Superior temporal gyrus (tissue), 1 donor: ENCODE measurements around the gene CEP170.
"Not testable (repeated sequence)": the region's sequence is repeated elsewhere in the genome, so short reads cannot be mapped to it uniquely, and the experiment has no call there.

Experiments used
- DNase-seq: peaks from one replicate; pipeline ENCODE4 v3.0.0-alpha.2; 2016; ENCODE audit errors: extremely low spot score

Gene CEP170

DNA sequence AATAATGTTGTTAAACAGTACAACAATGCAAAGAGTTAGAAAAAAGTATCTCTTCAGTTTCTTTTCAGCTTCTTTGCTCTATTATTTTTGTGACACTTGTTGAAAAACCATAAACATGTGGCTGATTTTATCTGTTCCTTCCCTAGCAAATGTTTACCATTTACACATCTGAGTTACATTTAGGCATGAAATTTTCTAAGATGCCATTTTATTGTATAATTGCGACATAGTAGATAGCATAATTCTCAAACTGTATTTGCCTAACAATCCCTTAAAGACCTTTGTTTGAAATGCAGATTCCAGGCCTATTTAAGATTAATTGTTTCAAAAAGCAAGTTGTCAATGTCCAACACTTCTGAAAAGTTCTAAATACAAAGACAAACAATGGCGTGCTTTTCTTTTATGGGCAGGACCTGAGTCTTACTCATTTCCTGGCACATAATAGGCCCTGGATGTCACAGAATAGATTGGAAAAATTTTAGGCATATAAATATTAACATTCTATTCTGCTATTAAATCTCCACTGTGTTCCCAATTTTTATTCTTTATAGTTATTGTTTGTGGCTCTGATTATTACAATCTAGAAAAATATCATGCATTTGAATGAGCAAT, 81.2 kb downstream of the CEP170 start:
- not testable (repeated sequence) for DNase-seq

DNA sequence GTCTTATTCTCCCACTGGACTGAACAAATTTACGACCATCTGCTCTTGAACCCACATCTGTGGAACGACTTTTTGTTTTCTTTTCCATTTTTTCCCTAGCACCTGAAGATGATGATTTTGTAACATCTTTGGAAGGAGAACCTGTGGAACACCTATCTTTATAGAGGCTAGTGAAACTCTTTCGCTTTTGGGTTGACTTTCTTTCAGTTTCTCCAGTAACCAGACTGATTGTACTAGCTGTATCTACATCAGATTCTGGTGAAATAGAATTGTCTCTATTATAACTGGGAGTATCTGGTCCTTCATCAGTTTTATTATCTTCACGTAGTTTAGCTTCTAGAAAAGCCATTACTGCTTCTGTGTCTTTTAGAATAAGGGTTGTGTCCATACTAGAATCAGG, 90.2 kb downstream of the CEP170 start:
- not testable (repeated sequence) for DNase-seq

DNA sequence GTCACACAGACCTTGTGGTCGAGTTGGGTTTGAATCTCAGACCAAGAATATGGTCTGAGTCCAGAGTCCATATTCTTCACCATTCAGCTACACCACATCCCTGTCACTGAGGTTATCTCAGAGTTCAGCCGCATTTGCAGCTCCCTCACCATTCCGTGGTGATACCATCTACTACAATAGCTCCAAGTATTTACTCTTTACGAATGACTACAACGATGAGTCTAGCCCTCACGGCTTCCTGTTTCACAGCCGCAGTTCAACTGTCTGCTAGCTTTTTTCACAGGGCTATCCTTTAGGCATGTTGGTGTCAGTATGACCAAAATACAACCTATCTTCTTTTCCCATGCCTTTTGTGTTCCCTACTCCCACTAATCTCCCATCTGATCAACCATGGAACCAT, 104.2 kb downstream of the CEP170 start:
- DNase-seq = not testable (repeated sequence)

DNA sequence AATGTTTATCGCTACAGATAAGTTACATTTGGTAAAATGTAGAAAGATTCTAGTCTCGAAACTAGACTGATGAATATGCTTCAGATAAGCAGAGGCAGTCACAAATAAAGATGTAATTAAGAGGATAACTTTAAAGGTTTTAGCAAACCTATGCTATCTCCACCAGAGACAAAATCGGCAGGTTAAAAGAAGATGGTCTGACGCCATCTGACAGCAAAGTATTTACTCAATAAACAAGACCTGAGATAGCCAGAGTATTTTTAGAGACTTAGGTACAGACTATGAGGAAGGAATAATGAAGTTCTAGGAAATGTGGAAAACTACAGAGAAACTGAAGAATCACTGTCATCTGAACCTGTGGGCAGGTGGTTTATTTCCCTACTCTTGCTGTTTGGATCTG, 106.0 kb downstream of the CEP170 start:
- DNase-seq = not testable (repeated sequence)

DNA sequence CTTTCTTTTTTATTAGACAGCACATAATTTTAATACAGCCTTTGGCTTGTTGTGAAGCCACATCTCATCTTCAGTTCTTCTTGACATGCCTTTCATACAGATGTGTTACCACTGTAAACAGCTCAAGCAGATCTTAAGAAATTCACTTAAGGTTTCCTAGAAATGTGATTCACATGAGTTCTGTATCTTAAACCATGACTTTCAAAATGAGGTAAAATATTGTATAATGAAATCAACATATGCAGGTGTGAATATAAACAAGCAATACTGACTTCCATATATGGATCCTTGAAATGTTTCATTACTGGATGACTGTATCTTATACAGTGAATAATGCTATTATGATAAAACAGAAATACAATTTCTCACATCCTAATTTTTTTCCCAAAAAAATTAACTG, 107.7 kb downstream of the CEP170 start:
- DNase-seq = not testable (repeated sequence)

DNA sequence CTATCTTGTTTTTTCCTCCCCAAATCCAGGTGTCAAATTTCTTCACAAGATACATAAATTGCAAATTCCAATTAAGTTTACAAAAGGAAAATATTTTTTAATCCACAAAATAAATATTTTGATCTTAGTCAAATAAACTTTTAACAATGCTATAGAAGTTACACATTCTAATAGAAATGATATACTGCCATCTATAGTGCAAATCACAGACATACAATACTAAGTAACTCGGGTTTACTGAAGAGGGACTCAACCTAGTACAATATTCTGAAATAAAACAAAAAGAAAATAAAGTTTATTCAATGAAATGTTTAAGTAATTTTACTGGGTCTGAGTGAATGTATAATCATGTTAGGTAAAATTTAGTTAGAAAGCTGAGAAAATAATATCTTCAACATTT, 114.6 kb downstream of the CEP170 start:
- peak; percentile 28 for DNase-seq

DNA sequence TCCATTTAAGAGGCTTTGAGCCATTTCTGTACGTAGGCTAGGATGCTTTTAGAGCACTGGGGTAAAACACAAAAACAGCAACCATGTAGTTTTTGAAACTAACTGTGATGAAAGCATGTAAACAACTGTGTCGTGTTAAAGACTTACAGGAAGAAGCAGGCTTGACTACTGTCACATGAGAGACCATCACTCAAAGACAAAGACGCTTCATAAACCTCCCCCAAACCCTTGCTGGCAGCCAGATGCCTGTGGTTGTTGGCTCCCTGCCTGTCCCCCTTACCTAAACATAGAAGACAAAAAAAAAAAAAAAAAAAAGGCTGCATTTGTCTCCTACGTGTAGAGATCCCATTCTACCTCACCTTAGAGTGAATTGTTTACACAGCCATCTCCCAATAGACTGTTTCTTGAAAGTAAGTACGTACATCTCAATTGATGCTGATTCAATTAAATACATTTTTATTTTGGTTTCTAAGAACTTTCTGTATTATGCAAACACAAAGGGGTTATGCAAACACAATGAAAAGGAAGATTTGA, 132.1 kb downstream of the CEP170 start:
- not testable (repeated sequence) for DNase-seq

DNA sequence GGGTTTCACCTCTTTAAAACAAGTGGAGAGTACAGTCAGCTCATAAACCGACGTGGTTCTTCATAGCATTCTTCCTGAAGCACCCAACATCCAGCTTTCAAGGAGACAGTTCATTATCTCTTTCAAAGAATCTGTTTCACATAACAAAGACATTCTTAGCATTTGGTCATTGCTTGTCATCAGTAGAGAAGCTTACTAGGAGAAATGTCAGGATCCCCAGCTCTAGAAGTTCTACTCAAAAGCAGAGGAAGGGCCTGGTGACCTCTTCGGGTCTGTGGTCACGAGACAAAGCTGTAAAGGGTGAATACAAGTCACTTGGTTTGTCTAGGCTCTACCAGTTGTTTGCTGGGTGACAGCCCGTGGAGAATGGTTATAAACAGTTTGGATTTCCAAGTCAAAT, 133.1 kb downstream of the CEP170 start:
- not testable (repeated sequence) for DNase-seq

DNA sequence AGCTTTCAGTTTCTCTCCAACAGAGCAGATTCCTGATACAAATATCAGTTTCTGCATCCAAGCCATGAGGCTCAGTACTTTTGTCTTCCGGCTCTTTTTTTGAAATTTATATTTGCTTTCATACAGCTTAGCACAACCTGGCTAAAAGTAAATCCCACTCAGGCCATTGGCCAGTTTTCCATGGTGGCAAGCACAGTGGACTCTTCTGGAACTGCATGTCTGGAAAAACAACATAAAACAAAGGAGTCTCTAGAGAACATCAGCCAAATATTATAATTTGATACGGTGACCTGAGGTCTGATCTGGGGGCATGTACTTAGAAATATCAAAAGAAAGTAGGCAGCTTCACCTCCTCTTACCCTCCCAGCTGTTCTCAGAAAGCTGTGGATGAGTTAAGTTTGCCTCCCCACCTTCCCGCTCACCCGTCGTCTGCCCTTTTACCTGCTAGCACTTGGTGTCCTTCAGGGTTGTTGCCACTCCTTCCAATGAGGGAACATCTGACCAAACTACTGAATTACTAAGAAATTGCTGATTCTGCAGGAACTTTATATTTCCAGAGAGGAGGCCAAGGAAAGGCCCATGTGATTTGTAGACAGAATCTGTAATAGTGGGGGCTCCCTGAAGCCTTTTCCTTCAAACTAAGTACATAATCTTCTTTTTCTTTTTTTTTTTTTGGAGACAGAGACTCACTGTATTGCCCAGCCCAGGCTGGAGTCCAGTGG, 136.3 kb downstream of the CEP170 start:
- not testable (repeated sequence) for DNase-seq

DNA sequence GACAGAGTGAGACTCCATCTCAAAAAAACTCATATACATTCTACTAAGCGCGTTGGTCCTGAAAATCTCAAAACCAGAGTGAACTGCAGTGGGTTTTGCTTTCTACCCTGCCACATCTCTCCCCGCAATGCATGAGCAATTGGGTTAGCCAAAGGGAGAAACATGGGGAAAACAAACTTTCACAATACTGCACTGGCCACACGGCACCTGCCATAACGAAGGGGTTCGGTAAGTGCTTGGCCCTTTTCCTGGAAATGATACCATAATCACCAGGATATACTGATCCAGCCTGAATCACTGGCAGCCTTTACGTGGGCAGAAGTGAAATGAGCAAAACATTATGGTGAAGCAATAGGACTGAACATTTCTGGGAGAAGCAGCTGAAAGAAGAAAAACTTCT, 138.9 kb downstream of the CEP170 start:
- not testable (repeated sequence) for DNase-seq

DNA sequence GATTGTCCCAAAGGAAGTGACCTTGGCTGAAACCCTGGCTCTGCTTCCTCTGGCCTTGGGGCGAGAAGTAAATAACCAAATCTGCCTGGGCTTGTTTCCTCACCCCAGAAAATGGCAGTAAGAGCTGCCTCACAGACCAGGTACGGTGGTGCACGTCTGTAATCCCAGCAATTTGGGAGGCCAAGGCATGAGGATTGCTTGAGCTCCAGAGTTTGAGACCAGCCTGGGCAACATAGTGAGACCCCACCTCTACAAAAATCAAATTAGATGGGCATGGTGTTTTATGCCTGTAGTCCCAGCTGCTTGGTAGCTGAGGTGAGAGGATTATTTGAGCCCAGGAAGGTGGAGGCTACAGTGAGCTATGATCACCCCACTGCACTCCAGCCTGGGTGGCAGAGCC, 140.3 kb downstream of the CEP170 start:
- DNase-seq = not testable (repeated sequence)

DNA sequence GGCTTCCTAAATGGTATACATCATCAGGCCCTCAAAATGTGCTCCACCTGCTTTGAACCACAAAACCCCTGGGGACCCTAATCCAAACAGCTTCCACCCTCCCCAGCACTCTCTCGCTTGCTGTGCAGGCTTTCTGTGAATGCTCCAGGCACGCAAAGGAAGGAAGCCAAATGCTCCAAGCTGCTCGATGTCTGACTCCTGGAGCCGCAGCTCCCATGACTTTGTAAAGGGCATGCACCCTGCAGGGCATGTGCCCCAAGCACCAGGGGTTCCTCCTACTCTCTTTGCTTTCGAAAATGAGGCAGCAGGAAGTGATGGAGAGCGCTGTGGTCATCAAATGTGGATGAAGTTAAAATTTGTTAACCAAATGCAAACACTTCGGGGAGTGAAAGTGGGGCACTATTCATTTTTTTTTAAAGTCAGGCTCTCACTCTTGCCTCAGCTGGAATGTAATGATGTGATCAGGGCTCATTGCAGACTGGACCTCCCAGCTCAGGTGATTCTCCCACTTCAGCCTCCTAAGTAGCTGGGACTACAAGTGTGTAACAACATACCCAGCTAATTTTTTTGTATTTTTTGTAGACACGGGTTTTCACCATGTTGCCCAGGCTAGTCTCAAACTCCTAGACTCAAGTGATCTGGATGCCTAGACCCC, 140.9 kb downstream of the CEP170 start:
- DNase-seq = not testable (repeated sequence)

DNA sequence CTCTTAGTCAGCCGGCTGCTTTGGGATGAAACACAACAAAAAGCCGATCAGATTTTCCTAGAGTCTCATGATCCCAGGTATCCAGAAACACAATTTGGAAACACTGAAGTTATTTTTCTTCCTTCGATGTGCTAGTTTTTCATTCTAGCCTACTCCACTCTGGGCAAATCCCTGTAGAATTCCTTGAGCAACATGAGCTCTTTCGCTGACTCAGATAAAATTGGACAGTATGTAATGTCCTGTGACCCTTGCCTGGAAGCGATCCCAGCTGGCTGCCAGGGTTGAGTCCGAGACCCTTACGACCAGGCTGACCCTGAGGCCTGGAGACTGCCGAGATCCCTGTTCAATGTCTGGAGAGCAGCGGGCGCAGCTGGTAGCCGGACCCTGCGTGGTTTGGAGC, 147.9 kb downstream of the CEP170 start:
- DNase-seq = not testable (repeated sequence)

DNA sequence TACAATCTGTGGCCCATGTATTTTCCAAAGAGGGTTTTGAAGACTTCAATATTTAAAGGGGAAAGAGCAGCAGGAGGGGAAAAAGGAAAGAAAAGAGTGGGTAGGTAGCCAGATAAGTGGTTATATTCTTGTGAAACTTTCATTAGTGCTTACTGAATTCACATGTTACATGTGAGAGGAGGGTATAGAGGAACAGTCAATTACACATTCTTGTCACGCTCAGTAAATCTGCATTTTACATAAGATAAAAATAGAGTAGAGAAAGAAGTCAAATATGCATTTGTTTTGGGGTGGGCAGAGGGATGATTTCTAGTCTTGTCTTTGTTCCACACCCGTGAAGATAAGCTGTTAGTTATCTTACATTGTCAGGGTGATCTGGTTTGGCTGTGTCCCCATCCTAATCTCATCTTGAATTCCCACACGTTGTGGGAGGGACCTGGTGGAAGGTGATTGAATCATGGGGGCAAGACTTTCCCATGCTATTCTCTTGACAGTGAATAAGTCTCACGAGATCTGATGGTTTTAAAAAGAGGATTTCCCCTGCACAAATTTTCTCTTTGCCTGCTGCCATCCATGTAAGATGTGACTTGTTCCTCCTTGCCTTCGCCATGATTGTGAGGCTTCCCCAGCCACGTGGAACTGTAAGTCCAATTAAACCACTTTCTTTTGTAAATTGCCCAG, 149.3 kb downstream of the CEP170 start:
- DNase-seq = not testable (repeated sequence)

DNA sequence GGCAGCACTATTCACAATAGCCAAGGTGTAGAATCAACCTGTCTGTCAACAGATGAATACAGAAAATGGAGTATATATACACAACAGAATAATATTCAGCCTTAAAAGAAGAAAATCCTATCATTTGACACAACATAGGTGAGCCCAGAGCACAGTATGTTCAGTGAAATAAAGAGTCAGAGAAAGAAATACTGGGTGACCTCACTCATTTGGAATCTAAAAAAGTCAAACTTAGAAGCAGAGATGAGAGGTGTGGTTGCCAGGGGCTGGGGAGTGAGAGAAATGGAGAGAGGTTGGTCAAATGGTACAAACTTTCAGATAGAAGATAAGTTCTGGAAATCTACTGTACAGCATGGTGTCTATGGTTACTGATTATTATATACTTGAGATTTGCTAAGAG, 150.0 kb downstream of the CEP170 start:
- not testable (repeated sequence) for DNase-seq

DNA sequence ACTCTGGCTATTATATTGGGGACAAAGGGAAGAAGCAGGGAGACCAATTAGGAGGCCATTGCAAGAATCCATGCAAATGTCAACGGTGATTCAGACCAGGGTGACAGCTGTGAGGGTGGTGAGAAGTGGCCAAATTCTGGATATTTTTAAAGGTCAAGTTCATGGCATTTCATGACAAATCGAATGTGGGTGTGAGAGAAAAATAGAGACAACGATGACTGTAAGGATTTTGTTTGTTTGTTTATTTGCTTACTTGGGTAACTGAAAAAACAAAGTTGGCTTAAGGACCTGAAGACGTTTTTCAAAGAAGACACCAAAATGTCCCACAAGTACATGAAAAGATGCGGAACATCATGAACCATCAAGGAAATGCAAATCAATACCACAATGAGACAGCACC, 150.6 kb downstream of the CEP170 start:
- DNase-seq = not testable (repeated sequence)

DNA sequence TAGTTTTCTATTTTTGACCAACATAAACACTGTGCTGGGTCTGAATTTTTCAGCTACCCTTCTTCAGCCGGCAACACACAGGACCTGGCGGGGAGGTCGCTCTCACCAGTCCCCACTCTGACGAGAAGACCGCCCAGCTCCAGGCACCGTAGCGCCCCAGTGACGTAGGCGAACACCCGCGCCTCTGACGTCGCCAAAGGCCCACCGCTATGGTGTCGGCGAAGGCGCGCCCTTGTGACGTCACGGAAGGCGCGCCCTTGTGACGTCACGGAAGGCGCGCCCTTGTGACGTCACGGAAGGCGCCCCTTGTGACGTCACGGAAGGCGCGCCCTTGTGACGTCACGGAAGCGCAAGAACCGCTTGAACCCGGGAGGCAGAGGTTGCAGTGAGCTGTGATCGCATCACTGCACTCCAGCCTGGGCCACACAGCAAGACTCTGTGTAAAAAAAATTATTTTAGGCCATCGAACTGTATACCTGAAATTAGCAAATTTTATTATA, 153.5 kb downstream of the CEP170 start:
- DNase-seq = not testable (repeated sequence)

DNA sequence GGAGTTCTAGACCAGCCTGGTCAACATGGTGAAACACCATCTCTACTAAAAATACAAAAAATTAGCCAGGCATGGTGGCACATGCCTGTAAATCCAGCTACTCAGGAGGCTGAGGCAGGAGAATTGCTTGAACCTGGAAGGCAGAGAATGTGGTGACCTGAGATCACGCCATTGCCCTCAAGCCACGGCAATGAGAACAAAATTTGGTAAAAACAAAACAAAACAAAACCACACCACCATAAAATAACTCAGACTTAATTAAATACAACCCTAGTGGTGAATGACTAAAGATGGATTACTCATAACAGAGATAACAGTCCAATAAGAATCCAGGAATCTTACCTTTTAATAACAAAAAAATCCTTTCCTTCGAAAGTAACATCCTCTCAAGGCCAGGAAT, 167.7 kb downstream of the CEP170 start:
- not testable (repeated sequence) for DNase-seq
